Neural progenitor cell (in vitro differentiated cells): Measurements from ENCODE around the gene C4orf50. TPM values are rescaled to one million over a fixed set of nuclear protein-coding genes. Genes with fewer than 3 reads are reported as not detected.

Source experiments
- DNase-seq: peaks from one replicate; pipeline ENCODE4 v3.0.0-alpha.2; 2016; ENCODE audit warnings: low spot score
- H2AFZ ChIP-seq: fragments of 200-600 bp; sonication (generic); replicated peaks from 2 replicates; pipeline ENCODE4 v1.6.1; 2016; ENCODE audit warnings: antibody characterized with exemption
- H3F3A ChIP-seq: fragments of 200-600 bp; sonication (generic); 2 replicates; pipeline ENCODE4 v1.6.1; 2016; ENCODE audit warnings: antibody characterized with exemption, low read depth
- H3K27ac ChIP-seq: fragments of 200-600 bp; sonication (generic); 2 replicates; pipeline ENCODE4 v1.5.1; 2016; ENCODE audit warnings: mild to moderate bottlenecking
- H3K27me3 ChIP-seq: fragments of 200-600 bp; sonication (generic); 2 replicates; pipeline ENCODE4 v1.6.1; 2016; ENCODE audit warnings: mild to moderate bottlenecking, moderate library complexity
- H3K36me3 ChIP-seq: fragments of 200-600 bp; sonication (generic); 2 replicates; pipeline ENCODE4 v1.5.1; 2016
- H3K4me1 ChIP-seq: fragments of 200-600 bp; sonication (generic); 2 replicates; pipeline ENCODE4 v1.6.1; 2016; ENCODE audit warnings: mixed run types
- H3K4me2 ChIP-seq: fragments of 200-600 bp; sonication (generic); 2 replicates; pipeline ENCODE4 v1.6.1; 2016
- H3K4me3 ChIP-seq: fragments of 200-600 bp; sonication (generic); 2 replicates; pipeline ENCODE4 v1.5.1; 2016
- H3K79me2 ChIP-seq: fragments of 200-600 bp; sonication (generic); 2 replicates; pipeline ENCODE4 v1.6.1; 2016; ENCODE audit warnings: low read depth
- H3K9ac ChIP-seq: fragments of 200-600 bp; sonication (generic); 2 replicates; pipeline ENCODE4 v1.6.1; 2016
- H3K9me3 ChIP-seq: fragments of 200-600 bp; sonication (generic); 2 replicates; pipeline ENCODE4 v1.5.1; 2016; ENCODE audit warnings: low read depth
- H4K20me1 ChIP-seq: fragments of 200-600 bp; sonication (generic); 2 replicates; pipeline ENCODE4 v1.6.1; 2016; ENCODE audit warnings: low read depth
- H3K27ac Mint-ChIP-seq: 3 replicates; pipeline ENCODE4 v1.8.0; 2021; ENCODE audit warnings: mixed read lengths
- H3K27me3 Mint-ChIP-seq: 2 replicates; pipeline ENCODE4 v1.8.0; 2022; ENCODE audit warnings: low read depth, mild to moderate bottlenecking, inconsistent platforms, moderate library complexity, mixed read lengths; ENCODE audit not compliant: insufficient read depth
- H3K36me3 Mint-ChIP-seq: 3 replicates; pipeline ENCODE4 v1.8.0; 2021; ENCODE audit warnings: mixed read lengths
- H3K4me1 Mint-ChIP-seq: 3 replicates; pipeline ENCODE4 v1.8.0; 2021; ENCODE audit warnings: mixed read lengths
- H3K4me3 Mint-ChIP-seq: 3 replicates; pipeline ENCODE4 v1.8.0; 2021; ENCODE audit warnings: mild to moderate bottlenecking, moderate library complexity, mixed read lengths
- H3K9me3 Mint-ChIP-seq: 3 replicates; pipeline ENCODE4 v1.8.0; 2020; ENCODE audit warnings: mixed read lengths
- CTCF ChIP-seq: fragments of 200-600 bp; sonication (generic); IDR thresholded peaks from 2 replicates; pipeline ENCODE4 v1.5.1; 2017; ENCODE audit warnings: antibody characterized with exemption, mild to moderate bottlenecking
- EZH2 ChIP-seq: fragments of 200-600 bp; sonication (generic); IDR thresholded peaks from 2 replicates; pipeline ENCODE4 v1.6.1; 2017; ENCODE audit warnings: antibody characterized with exemption, mild to moderate bottlenecking, moderate library complexity
- EZH2phosphoT487 ChIP-seq: fragments of 200-600 bp; sonication (generic); IDR thresholded peaks from 2 replicates; pipeline ENCODE4 v1.6.1; 2017; ENCODE audit warnings: antibody characterized with exemption
- total RNA-seq: library from RNA; depleted of rRNA; stranded (reverse); fragments of >200 nt; gene quantifications from 2 replicates; pipeline ENCODE4 v1.2.3, GENCODE V29; 2015; ENCODE audit warnings: low replicate concordance

C4orf50 gene
- total RNA-seq, 1 donor from 2014 or later = 0.32 TPM

DNA sequence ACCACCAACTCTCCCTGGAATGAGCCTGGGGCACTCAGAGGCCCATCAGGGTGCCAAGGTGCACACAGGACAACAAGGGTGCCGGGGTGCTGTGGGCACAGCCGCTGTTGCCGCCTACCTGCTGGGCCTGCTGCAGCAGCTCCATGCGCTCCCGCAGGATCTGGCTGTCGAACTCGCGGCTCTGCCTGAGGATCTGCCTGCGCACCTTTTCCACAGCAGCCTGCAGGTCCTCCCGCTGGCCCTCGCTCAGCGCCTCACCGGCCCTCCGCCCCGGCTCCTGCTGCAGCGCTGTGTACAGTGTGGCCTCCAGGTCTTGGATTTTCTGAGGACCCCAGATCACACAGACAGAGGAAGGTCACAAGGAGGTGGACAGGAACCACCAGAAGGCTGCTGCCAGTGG lies 17.6 kb upstream of the C4orf50 start:
- DNase-seq = peak; percentile 15
- Histone ChIP-seq H3K36me3 (no peaks in the 10 kb centered on the region), H2AFZ (no peak overlapping the region), H4K20me1 (no peaks in the 10 kb centered on the region), H3K9ac (no peak overlapping the region), H3K79me2 (no peaks in the 10 kb centered on the region), H3K4me2 (peak overlapping the region; percentile 52), H3K9me3 (no peaks in the 10 kb centered on the region), H3K4me1 (peaks cover 19% of the 10 kb centered on the region), H3K27ac (no peak overlapping the region), H3K27me3 (no peaks in the 10 kb centered on the region), H3K4me3 (no peak overlapping the region), H3F3A (peaks cover 12% of the 10 kb centered on the region)
- Mint-ChIP-seq H3K9me3 (no peaks in the 10 kb centered on the region), H3K36me3 (no peaks in the 10 kb centered on the region), H3K4me3 (no peak overlapping the region), H3K27me3 (no peaks in the 10 kb centered on the region), H3K4me1 (peaks cover 23% of the 10 kb centered on the region), H3K27ac (no peak overlapping the region)
- TF ChIP-seq EZH2 (no peak), CTCF (no peak)

DNA sequence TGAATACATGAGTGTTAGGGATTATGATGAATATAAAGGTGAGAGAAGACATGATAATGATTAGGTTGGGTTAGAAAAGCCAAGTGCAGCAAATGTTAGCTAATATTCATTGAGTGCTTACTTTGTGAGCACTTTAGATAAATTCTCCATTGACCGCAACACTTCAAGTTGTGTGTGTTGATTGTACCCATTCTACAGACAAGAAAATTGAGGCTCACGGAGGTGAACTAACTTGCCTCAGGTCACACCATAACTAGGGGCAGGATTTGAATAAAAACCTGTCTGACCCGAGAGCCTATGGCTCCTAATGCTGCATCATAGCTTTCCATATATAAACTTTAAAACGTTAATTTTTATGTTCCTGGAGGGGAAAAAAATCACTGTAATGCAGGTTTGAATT lies 15.2 kb upstream of the C4orf50 start:
- H3K27ac Mint-ChIP-seq = no peak overlapping the region
- no peak overlapping the region for H3K4me3 Mint-ChIP-seq
- Histone ChIP-seq H4K20me1 (no peaks in the 10 kb centered on the region), H3K4me1 (peaks cover 27% of the 10 kb centered on the region), H3K9ac (no peak overlapping the region), H3K27ac (no peak overlapping the region), H3K4me3 (no peak overlapping the region), H3K9me3 (no peaks in the 10 kb centered on the region), H2AFZ (no peak overlapping the region), H3K4me2 (no peak overlapping the region), H3K79me2 (no peaks in the 10 kb centered on the region), H3K36me3 (no peaks in the 10 kb centered on the region), H3F3A (peaks cover 12% of the 10 kb centered on the region), H3K27me3 (peaks cover 2% of the 10 kb centered on the region)
- TF ChIP-seq EZH2 (no peak), CTCF (no peak), EZH2phosphoT487 (no peak)
- no peaks in the 10 kb centered on the region for H3K27me3 Mint-ChIP-seq
- H3K9me3 Mint-ChIP-seq = no peaks in the 10 kb centered on the region
- H3K36me3 Mint-ChIP-seq = no peaks in the 10 kb centered on the region
- no peak for DNase-seq
- H3K4me1 Mint-ChIP-seq = peaks cover 36% of the 10 kb centered on the region

- H3K9ac ChIP-seq = no peak overlapping the region
- H3K27me3 ChIP-seq = peaks cover 2% of the 10 kb centered on the region
- H3K4me3 Mint-ChIP-seq = peak overlapping the region; percentile 7
- H3K36me3 ChIP-seq = no peaks in the 10 kb centered on the region
- no peak overlapping the region for H2AFZ ChIP-seq
- H3K27ac ChIP-seq = no peak overlapping the region
- no peaks in the 10 kb centered on the region for H3K36me3 Mint-ChIP-seq
- peak; percentile 14 for DNase-seq
- H3K4me2 ChIP-seq = no peak overlapping the region
- H4K20me1 ChIP-seq = no peaks in the 10 kb centered on the region
- H3K27me3 Mint-ChIP-seq = no peaks in the 10 kb centered on the region
- H3K4me3 ChIP-seq = no peak overlapping the region
- no peaks in the 10 kb centered on the region for H3K9me3 ChIP-seq
- peak; percentile 20 for TF ChIP-seq CTCF
- no peak for TF ChIP-seq EZH2
- no peaks in the 10 kb centered on the region for H3K79me2 ChIP-seq
- H3K4me1 ChIP-seq = peaks cover 27% of the 10 kb centered on the region
- no peaks in the 10 kb centered on the region for H3K9me3 Mint-ChIP-seq
- peaks cover 12% of the 10 kb centered on the region for H3F3A ChIP-seq
- H3K4me1 Mint-ChIP-seq = peaks cover 36% of the 10 kb centered on the region
- peak overlapping the region; percentile 24 for H3K27ac Mint-ChIP-seq
Observed at GRCh38 chr4:6032249-6033244, 14.3 kb upstream of the C4orf50 start.
